Measurements from ENCODE around the gene FSD1L. TPM values are rescaled to one million over a fixed set of nuclear protein-coding genes. Genes with fewer than 3 reads are reported as not detected.

The FSD1L gene
- total RNA-seq, 2 experiments from 2014 or later, result 2.4 to 3.0 TPM

Other genes with a start within 250 kb of the FSD1L start
- 10 to 100 TPM in 1 of 2 experiments, 1 to 10 TPM in 1; 9.7 to 10.4 TPM for gene SLC44A1, start 203.4 kb upstream of the FSD1L start, total RNA-seq
- gene FKTN, start 110.1 kb downstream of the FSD1L start, total RNA-seq, result 10 to 100 TPM; 12.1 to 16.0 TPM
- not detected for gene TAL2, start 214.4 kb downstream of the FSD1L start, total RNA-seq
- gene TMEM38B, start 246.5 kb downstream of the FSD1L start, total RNA-seq, result 10 to 100 TPM; 14.5 to 24.8 TPM